ENCODE data around the gene PRKD2. TPM values are rescaled to one million over a fixed set of nuclear protein-coding genes. Genes with fewer than 3 reads are reported as not detected.
"Not testable (repeated sequence)": the region's sequence is repeated elsewhere in the genome, so short reads cannot be mapped to it uniquely, and the experiment has no call there.

PRKD2 gene
- total RNA-seq, 4 donors from 2014 or later = 40.1 to 201 (median 53.5) TPM

DNA sequence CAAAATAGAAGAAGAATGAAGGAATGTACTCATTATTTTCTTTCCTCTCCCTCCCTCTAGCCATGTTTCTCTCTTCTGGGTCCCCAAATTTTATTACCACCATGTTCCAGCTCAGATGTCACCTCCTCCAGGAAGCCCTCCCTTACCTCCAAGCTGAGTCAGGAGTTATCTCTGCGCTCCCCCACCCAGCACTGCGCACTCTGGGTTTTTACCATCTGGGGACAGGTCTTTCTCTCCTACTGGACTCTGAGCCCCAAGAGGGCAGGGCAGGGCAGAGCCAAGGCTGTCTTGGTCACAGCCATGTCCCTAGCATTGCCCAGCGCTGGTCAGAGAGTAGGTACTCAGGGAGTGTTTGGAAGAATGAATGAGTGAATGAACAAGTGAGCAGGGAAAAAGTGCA is 83.8 kb downstream of the PRKD2 start:
- Histone ChIP-seq H3K4me1 (peaks cover 3 to 22% (median 17%) of the 10 kb centered on the region in 4 donors), H3K36me3 (no peaks in the 10 kb centered on the region), H3K27me3 (peaks cover 51% of the 10 kb centered on the region), H3K27ac (no peak overlapping the region), H3K9me3 (no peaks in the 10 kb centered on the region), H3K4me3 (no peak overlapping the region)
- TF ChIP-seq POLR2AphosphoS5 (IDR thresholded peaks at IDR 0.05) (no peak), POLR2A (IDR thresholded peaks at IDR 0.05) (no peak), EP300 (IDR thresholded peaks at IDR 0.05; ENCODE audit: low read depth) (no peak)
- TF ChIP-seq, protein P1, sequence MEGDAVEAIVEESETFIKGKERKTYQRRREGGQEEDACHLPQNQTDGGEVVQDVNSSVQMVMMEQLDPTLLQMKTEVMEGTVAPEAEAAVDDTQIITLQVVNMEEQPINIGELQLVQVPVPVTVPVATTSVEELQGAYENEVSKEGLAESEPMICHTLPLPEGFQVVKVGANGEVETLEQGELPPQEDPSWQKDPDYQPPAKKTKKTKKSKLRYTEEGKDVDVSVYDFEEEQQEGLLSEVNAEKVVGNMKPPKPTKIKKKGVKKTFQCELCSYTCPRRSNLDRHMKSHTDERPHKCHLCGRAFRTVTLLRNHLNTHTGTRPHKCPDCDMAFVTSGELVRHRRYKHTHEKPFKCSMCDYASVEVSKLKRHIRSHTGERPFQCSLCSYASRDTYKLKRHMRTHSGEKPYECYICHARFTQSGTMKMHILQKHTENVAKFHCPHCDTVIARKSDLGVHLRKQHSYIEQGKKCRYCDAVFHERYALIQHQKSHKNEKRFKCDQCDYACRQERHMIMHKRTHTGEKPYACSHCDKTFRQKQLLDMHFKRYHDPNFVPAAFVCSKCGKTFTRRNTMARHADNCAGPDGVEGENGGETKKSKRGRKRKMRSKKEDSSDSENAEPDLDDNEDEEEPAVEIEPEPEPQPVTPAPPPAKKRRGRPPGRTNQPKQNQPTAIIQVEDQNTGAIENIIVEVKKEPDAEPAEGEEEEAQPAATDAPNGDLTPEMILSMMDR (IDR thresholded peaks at IDR 0.05) = no peak
- in situ Hi-C loops (cut with MboI; ENCODE audit: low pct_ligation_motif_present in 1 of 4, low pct_unique_long_range_greater_than_20kb in 1 of 4, low sequenced_read_pairs in 3 of 4) = no loop called here
- intact Hi-C loops (cut with DNase I; ENCODE audit: low total_unique reads) = no loop called here
- 60 to 64% methylated on average over 2 to 3 of the region's 3 CpGs for WGBS, 2 donors (ENCODE audit: low coverage in 1 of 2)
- no peak for DNase-seq

DNA sequence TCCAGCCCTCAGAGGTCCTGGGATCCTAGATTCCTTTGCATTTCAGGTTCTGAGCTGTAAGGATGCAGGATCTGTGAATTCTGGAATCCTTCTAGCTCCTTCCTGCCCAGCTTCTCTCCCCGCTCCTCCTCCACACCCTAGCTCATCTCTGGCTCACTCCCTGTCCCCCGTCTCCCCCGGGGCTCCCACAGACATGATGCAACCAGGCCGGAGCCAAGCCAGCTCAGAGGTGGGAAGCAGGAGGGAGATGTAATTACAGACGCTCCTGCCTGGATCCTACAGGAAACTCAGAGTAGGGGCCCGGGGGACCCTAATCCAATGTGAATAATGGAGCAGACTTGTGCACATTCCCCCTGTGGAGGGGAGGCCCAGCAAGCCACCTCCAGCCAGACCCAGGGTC is 85.4 kb downstream of the PRKD2 start:
- TF ChIP-seq, protein P1 (IDR thresholded peaks at IDR 0.05) = no peak
- no peak for TF ChIP-seq EP300 (IDR thresholded peaks at IDR 0.05; ENCODE audit: low read depth)
- TF ChIP-seq POLR2A (IDR thresholded peaks at IDR 0.05) = no peak
- no peak for TF ChIP-seq POLR2AphosphoS5 (IDR thresholded peaks at IDR 0.05)
- H3K27me3 ChIP-seq = peaks cover 41% of the 10 kb centered on the region
- in situ Hi-C loops (cut with MboI; ENCODE audit: low pct_ligation_motif_present in 1 of 4, low pct_unique_long_range_greater_than_20kb in 1 of 4, low sequenced_read_pairs in 3 of 4) = no loop called here

DNA sequence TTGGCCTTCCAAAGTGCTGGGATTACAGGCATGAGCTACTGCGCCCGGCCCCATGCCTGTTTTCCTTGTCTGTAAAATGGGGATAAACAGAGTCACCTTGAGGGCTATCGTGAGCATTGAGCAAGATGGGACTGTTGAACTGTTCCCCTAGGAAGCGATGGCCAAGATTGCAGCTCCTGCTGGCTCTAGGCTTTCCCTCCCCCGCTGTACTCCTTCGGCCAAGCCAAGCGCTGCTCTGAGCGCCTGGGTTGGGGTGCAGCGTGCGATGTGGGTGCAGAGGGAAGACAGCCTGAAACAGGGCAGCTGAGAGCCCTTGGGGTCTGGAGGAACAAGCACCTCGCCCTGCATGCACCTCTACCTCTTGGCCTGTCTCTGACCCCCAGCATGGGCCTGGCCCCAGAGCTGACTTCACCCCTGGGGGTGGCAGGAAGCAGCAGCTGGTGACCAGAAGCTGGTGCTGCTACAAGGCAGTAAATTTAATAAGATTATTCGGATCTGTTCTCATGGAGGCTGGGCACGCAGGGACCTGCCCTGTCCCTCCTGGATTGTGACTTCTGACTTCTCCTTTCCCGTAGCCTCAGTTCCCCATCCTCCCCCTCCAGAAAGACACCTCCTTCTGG is 86.2 kb downstream of the PRKD2 start:
- in situ Hi-C loops (cut with MboI; ENCODE audit: low pct_ligation_motif_present in 1 of 4, low pct_unique_long_range_greater_than_20kb in 1 of 4, low sequenced_read_pairs in 3 of 4) = no loop called here
- 82% methylated on average over 14 of the region's 14 CpGs; no CpG with 5 or more reads in 1 of the 2 donors for WGBS, 2 donors (ENCODE audit: low coverage in 1 of 2)
- Histone ChIP-seq H3K36me3 (no peaks in the 10 kb centered on the region), H3K4me3 (no peak overlapping the region), H3K4me1 (peaks cover 3 to 29% (median 16%) of the 10 kb centered on the region in 4 donors), H3K27ac (no peak overlapping the region), H3K9me3 (no peaks in the 10 kb centered on the region), H3K27me3 (peaks cover 33% of the 10 kb centered on the region)
- TF ChIP-seq POLR2AphosphoS5 (IDR thresholded peaks at IDR 0.05) = no peak
- TF ChIP-seq EP300 (IDR thresholded peaks at IDR 0.05; ENCODE audit: low read depth) = no peak
- TF ChIP-seq, protein P1 (IDR thresholded peaks at IDR 0.05) = no peak
- TF ChIP-seq POLR2A (IDR thresholded peaks at IDR 0.05) = no peak
- intact Hi-C loops (cut with DNase I; ENCODE audit: low total_unique reads) = no loop called here
- no peak for DNase-seq

More for the DNA sequence above, 85.4 kb downstream of the PRKD2 start:
- Histone ChIP-seq H3K4me1 (peaks cover 3 to 24% (median 16%) of the 10 kb centered on the region in 4 donors), H3K4me3 (no peak overlapping the region), H3K27ac (no peak overlapping the region), H3K36me3 (no peaks in the 10 kb centered on the region), H3K9me3 (no peaks in the 10 kb centered on the region)
- 40 to 67% methylated on average over 2 to 6 of the region's 6 CpGs for WGBS, 2 donors (ENCODE audit: low coverage in 1 of 2)
- no peak for DNase-seq
- intact Hi-C loops (cut with DNase I; ENCODE audit: low total_unique reads) = no loop called here

DNA sequence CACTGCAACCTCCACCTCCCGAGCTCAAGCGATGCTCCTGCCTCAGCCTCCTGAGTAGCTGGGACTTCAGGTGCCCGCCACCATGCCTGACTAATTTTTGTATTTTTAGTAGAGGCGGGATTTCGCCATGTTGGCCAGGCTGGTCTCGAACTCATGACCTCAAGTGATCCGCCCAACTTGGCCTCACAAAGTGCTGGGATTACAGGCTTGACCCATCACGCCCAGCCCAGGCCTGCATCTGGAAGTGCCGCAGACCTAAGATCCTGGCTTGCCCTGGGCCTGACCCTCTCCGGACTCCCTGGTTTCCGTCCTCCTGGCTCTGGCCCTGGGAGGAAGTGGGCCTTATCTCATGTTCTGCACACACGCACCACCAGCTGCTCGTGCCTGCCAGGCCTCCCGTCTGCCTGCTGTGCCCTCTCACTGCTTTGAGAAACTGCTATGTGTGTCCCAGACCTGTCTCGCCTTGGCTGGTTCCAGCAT is 87.3 kb downstream of the PRKD2 start:
- TF ChIP-seq EP300 (IDR thresholded peaks at IDR 0.05; ENCODE audit: low read depth) (no peak), POLR2A (IDR thresholded peaks at IDR 0.05) (no peak), POLR2AphosphoS5 (IDR thresholded peaks at IDR 0.05) (no peak)
- TF ChIP-seq, protein P1 (IDR thresholded peaks at IDR 0.05) = no peak
- H3K9me3 ChIP-seq = no peaks in the 10 kb centered on the region
- in situ Hi-C loops (cut with MboI; ENCODE audit: low pct_ligation_motif_present in 1 of 4, low pct_unique_long_range_greater_than_20kb in 1 of 4, low sequenced_read_pairs in 3 of 4) (no loop called here), intact Hi-C loops (cut with DNase I; ENCODE audit: low total_unique reads) (no loop called here)
- peaks cover 26% of the 10 kb centered on the region for H3K27me3 ChIP-seq
- H3K36me3 ChIP-seq = no peaks in the 10 kb centered on the region
- peaks cover 4 to 36% (median 21%) of the 10 kb centered on the region in 4 donors for H3K4me1 ChIP-seq
- no peak overlapping the region for H3K4me3 ChIP-seq
- H3K27ac ChIP-seq = no peak overlapping the region
- no peak for DNase-seq
- 76% methylated on average over 15 of the region's 15 CpGs; no CpG with 5 or more reads in 1 of the 2 donors for WGBS, 2 donors (ENCODE audit: low coverage in 1 of 2)

DNA sequence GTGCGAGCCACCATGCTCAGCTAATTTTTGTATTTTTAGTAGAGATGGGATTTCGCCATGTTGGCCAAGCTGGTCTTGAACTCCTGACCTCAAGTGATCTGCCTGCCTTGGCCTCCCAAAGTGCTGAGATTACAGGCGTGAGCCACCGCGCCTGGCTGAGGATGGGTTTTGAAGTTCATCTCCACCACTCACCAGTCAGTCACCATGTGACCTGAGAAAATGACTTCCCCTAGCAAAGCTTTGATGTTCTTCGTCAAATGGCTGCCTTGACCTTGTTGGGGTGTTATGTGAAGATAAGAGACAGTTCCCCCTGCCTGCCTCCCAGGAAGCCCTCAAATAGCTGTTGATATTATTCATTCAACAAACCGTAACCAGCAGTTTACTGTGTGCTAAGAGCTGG is 87.9 kb downstream of the PRKD2 start:
- in situ Hi-C loops (cut with MboI; ENCODE audit: low pct_ligation_motif_present in 1 of 4, low pct_unique_long_range_greater_than_20kb in 1 of 4, low sequenced_read_pairs in 3 of 4); intact Hi-C loops (cut with DNase I; ENCODE audit: low total_unique reads); DNase-seq; H3K4me3 ChIP-seq; H3K9me3 ChIP-seq; H3K27ac ChIP-seq; H3K36me3 ChIP-seq: not testable (repeated sequence)
- WGBS, 2 donors (ENCODE audit: low coverage in 1 of 2) = 86 to 100% methylated on average over 1 to 7 of the region's 7 CpGs
- H3K27me3 ChIP-seq = peaks cover 24% of the 10 kb centered on the region
- H3K4me1 ChIP-seq = peaks cover 5 to 37% (median 21%) of the 10 kb centered on the region in 4 donors
